Skeletal muscle tissue (tissue), 4 donors: ENCODE measurements around the gene SPATA18. TPM values are rescaled to one million over a fixed set of nuclear protein-coding genes. Genes with fewer than 3 reads are reported as not detected.

Experiments
- H3K27ac ChIP-seq: one replicate; pipeline ENCODE4 v1.7.0; 2013; ENCODE audit warnings: mild to moderate bottlenecking, low read depth, low read length, inconsistent platforms
- H3K27me3 ChIP-seq, 3 donors: one replicate each; pipeline ENCODE4 v1.7.0; 2013; ENCODE audit warnings: low read length in 3 of 3; ENCODE audit not compliant: control insufficient read depth in 3 of 3, insufficient read depth in 3 of 3
- H3K36me3 ChIP-seq, 3 donors: one replicate each; pipeline ENCODE4 v1.7.0; 2013; ENCODE audit warnings: low read length in 3 of 3; ENCODE audit not compliant: control insufficient read depth in 3 of 3, insufficient read depth in 3 of 3
- H3K4me1 ChIP-seq, 3 donors: one replicate each; pipeline ENCODE4 v1.7.0; 2013; ENCODE audit warnings: low read length in 3 of 3, mild to moderate bottlenecking in 3 of 3; ENCODE audit not compliant: control insufficient read depth in 3 of 3, insufficient read depth in 3 of 3
- H3K4me3 ChIP-seq, 3 donors: one replicate each; pipeline ENCODE4 v1.7.0; 2013; ENCODE audit warnings: low read length in 3 of 3
- H3K9ac ChIP-seq, 3 donors: one replicate each; pipeline ENCODE4 v1.7.0; 2013; ENCODE audit warnings: low read length in 3 of 3, mild to moderate bottlenecking in 3 of 3, moderate library complexity in 2 of 3, low read depth in 1 of 3
- H3K9me3 ChIP-seq, 3 donors: one replicate each; pipeline ENCODE4 v1.7.0; 2013; ENCODE audit warnings: low read length in 3 of 3; ENCODE audit not compliant: control insufficient read depth in 3 of 3
- total RNA-seq: library from RNA; depleted of rRNA; stranded (reverse); fragments of >200 nt; gene quantifications from one replicate; pipeline ENCODE4 v1.2.3, GENCODE V29; 2014
- donor health status: Osteomylitis.

SPATA18 gene
- total RNA-seq, 1 donor from 2014 or later, result 0.52 TPM

GRCh38 chr4:52049266-52049665, 1.8 kb upstream of the SPATA18 start:
- no peak overlapping the region for H3K4me3 ChIP-seq
- H3K9me3 ChIP-seq, result no peaks in the 10 kb centered on the region
- peaks cover 8 to 12% (median 12%) of the 10 kb centered on the region in 3 donors for H3K4me1 ChIP-seq
- no peak overlapping the region for H3K9ac ChIP-seq
- peaks cover 0 to 25% (median 10%) of the 10 kb centered on the region in 3 donors for H3K27me3 ChIP-seq
- no peak overlapping the region for H3K27ac ChIP-seq
- no peaks in the 10 kb centered on the region for H3K36me3 ChIP-seq

- Histone ChIP-seq H3K27ac (peak overlapping the region; percentile 62), H3K9me3 (no peaks in the 10 kb centered on the region), H3K36me3 (no peaks in the 10 kb centered on the region), H3K27me3 (peaks cover 0 to 28% (median 10%) of the 10 kb centered on the region in 3 donors), H3K9ac (peak overlapping the region; percentile 58 to 67 (median 59)), H3K4me3 (peak overlapping the region; percentile 69 to 74 (median 72)), H3K4me1 (peaks cover 8 to 12% (median 12%) of the 10 kb centered on the region in 3 donors)
Measured at GRCh38 chr4:52051615-52052474, 741 bp downstream of the SPATA18 start.

DNA sequence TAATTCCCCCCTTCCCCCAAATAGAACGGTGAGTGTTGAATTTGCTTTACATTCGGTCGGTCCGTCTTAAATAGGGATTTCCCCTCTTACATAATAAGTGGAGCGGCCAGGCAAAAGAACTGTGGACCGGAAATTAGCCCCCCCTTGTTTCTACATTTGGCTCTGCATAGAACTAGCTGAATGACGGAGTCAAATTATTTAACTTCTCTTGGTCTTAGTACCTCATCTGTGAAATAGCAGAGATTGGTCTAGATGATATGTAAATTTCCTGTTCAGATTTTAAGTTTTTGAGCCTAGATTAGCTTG, 1.3 kb downstream of the SPATA18 start:
- Histone ChIP-seq H3K4me3 (peak overlapping the region; percentile 69 to 74 (median 72)), H3K27me3 (peaks cover 0 to 28% (median 10%) of the 10 kb centered on the region in 3 donors), H3K9ac (peak overlapping the region in 2 of 3 donors; percentile 34 to 67), H3K36me3 (no peaks in the 10 kb centered on the region), H3K4me1 (peaks cover 8 to 12% (median 12%) of the 10 kb centered on the region in 3 donors), H3K9me3 (no peaks in the 10 kb centered on the region), H3K27ac (peak overlapping the region; percentile 62)

- Histone ChIP-seq H3K27me3 (peaks cover 0 to 26% (median 10%) of the 10 kb centered on the region in 3 donors), H3K36me3 (no peaks in the 10 kb centered on the region), H3K4me1 (peaks cover 8 to 12% (median 12%) of the 10 kb centered on the region in 3 donors), H3K9me3 (no peaks in the 10 kb centered on the region), H3K27ac (no peak overlapping the region), H3K4me3 (no peak overlapping the region), H3K9ac (no peak overlapping the region)
Measured at GRCh38 chr4:52054254-52054653, 3.1 kb downstream of the SPATA18 start.

DNA sequence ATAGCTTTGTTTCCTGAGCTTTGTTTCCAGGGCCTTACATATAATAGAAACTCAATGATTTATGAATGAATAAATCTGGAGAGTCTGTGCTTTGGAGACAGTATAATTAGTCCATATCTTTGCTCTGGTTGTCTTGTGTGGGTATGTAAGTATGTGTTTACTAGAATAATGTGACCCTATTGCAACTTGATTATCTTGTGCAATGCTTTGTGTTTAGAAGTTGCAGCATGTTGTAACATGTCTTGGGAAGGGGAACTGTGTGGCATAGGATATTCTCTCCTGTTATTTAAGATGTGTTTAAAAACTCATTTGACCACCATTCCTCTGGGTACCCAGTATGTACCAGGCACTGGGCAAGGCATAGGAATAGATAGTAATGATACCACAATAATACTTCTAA, 6.1 kb downstream of the SPATA18 start:
- Histone ChIP-seq H3K36me3 (no peaks in the 10 kb centered on the region), H3K4me3 (no peak overlapping the region), H3K27me3 (peaks cover 0 to 9% (median 0%) of the 10 kb centered on the region in 3 donors), H3K27ac (no peak overlapping the region), H3K4me1 (peaks cover 1 to 5% (median 3%) of the 10 kb centered on the region in 3 donors), H3K9ac (no peak overlapping the region), H3K9me3 (no peaks in the 10 kb centered on the region)

GRCh38 chr4:52058275-52058674, 7.2 kb downstream of the SPATA18 start:
- Histone ChIP-seq H3K27me3 (peaks cover 0 to 5% (median 0%) of the 10 kb centered on the region in 3 donors), H3K4me1 (no peaks in the 10 kb centered on the region), H3K27ac (no peak overlapping the region), H3K9me3 (no peaks in the 10 kb centered on the region), H3K9ac (no peak overlapping the region), H3K36me3 (no peaks in the 10 kb centered on the region), H3K4me3 (no peak overlapping the region)

GRCh38 chr4:52059372-52059771, 8.3 kb downstream of the SPATA18 start:
- H3K9me3 ChIP-seq, result no peaks in the 10 kb centered on the region
- H3K4me3 ChIP-seq, result no peak overlapping the region
- H3K4me1 ChIP-seq, result no peaks in the 10 kb centered on the region
- peaks cover 0 to 2% (median 0%) of the 10 kb centered on the region in 3 donors for H3K27me3 ChIP-seq
- H3K27ac ChIP-seq, result no peak overlapping the region
- no peaks in the 10 kb centered on the region for H3K36me3 ChIP-seq
- H3K9ac ChIP-seq, result no peak overlapping the region

DNA sequence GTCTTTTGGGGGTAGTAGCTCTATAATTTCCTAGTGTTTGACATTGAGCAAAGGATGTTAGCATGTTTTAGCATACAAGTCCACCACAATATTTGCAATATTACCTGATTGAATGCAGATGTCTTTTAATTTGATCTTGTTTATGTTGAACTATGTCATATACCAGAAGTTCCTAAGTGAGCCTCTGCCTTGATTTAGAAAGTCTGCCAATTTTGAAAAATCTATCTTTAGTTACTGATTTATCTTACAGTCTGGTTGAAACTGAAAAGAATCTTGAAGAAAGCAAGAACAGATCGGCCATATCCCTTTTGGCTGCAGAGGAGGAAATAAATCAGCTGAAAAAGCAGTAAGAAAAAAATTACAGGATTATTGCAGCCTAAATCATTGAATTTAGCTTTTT, 18.5 kb downstream of the SPATA18 start:
- Histone ChIP-seq H3K27ac (no peak overlapping the region), H3K9me3 (no peaks in the 10 kb centered on the region), H3K4me1 (no peaks in the 10 kb centered on the region), H3K9ac (no peak overlapping the region), H3K4me3 (no peak overlapping the region), H3K27me3 (no peaks in the 10 kb centered on the region), H3K36me3 (no peaks in the 10 kb centered on the region)

GRCh38 chr4:52071791-52072546, 20.9 kb downstream of the SPATA18 start:
- no peaks in the 10 kb centered on the region for H3K9me3 ChIP-seq
- H3K4me3 ChIP-seq, result no peak overlapping the region
- H3K4me1 ChIP-seq, result peaks cover 0 to 4% (median 0%) of the 10 kb centered on the region in 3 donors
- no peak overlapping the region for H3K27ac ChIP-seq
- H3K9ac ChIP-seq, result no peak overlapping the region
- H3K27me3 ChIP-seq, result peaks cover 0 to 4% (median 0%) of the 10 kb centered on the region in 3 donors
- H3K36me3 ChIP-seq, result no peaks in the 10 kb centered on the region

DNA sequence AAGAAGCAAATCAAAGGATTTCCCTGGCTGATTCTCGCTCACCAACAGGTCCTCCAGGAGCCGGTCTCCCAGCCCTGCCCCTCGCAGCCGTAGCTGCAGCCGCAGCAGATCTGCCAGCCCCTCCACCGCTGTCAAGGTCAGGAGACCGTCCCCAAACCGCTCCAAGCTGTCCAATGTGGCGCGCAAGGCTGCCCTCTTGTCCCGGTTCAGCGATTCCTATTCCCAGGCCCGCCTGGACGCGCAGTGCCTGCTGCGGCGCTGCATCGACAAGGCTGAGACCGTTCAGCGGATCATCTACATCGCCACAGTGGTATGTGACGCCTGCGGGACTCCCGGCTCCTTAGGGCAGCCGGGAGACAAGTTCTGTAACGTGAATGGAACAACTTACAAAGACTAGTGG, 25.6 kb downstream of the SPATA18 start:
- Histone ChIP-seq H3K27ac (no peak overlapping the region), H3K27me3 (peaks cover 0 to 4% (median 0%) of the 10 kb centered on the region in 3 donors), H3K4me3 (peak overlapping the region in 1 of 3 donors; percentile 25)

More for the DNA sequence above, 25.6 kb downstream of the SPATA18 start:
- no peak overlapping the region for H3K9ac ChIP-seq
- no peaks in the 10 kb centered on the region for H3K9me3 ChIP-seq
- peaks cover 0 to 4% (median 0%) of the 10 kb centered on the region in 3 donors for H3K4me1 ChIP-seq
- H3K36me3 ChIP-seq, result no peaks in the 10 kb centered on the region
